ENCODE measurements around the gene PGAM2. TPM values are rescaled to one million over a fixed set of nuclear protein-coding genes. Genes with fewer than 3 reads are reported as not detected.

Gene PGAM2
- polyA plus RNA-seq (ENCODE audit: insufficient read length in 12 of 12): 100 to 1,000 TPM in 10 of 12 donors, 10 to 100 TPM in 1, not detected in 1; 73.0 to 343 (median 210) TPM
- long read RNA-seq, donor 1, partial matches to known transcripts: 0 of 3 reads
- long read RNA-seq, donor 1, other reads (novel, unspliced or antisense): 0 of 3 reads
- long read RNA-seq, donor 2, transcript PGAM2-201 (3 exons, 857 nt): major isoform, 315 of 350 reads
- long read RNA-seq, donor 2, partial matches to known transcripts: 26 of 350 reads
- long read RNA-seq, donor 2, other reads (novel, unspliced or antisense): 9 of 350 reads
- long read RNA-seq, donor 3, transcript PGAM2-201 (3 exons, 857 nt): major isoform, 109 of 114 reads
- long read RNA-seq, donor 3, partial matches to known transcripts: 0 of 114 reads
- long read RNA-seq, donor 3, other reads (novel, unspliced or antisense): 5 of 114 reads
- long read RNA-seq, donor 4, transcript PGAM2-201 (3 exons, 857 nt): major isoform, 91 of 96 reads
- long read RNA-seq, donor 4, partial matches to known transcripts: 0 of 96 reads
- long read RNA-seq, donor 4, other reads (novel, unspliced or antisense): 5 of 96 reads
- long read RNA-seq, donor 5, transcript PGAM2-201 (3 exons, 857 nt): major isoform, 341 of 376 reads
- long read RNA-seq, donor 5, partial matches to known transcripts: 26 of 376 reads
- long read RNA-seq, donor 5, other reads (novel, unspliced or antisense): 9 of 376 reads
- long read RNA-seq, donor 6, transcript PGAM2-201 (3 exons, 857 nt): major isoform, 94 of 99 reads
- long read RNA-seq, donor 6, partial matches to known transcripts: 5 of 99 reads
- long read RNA-seq, donor 6, other reads (novel, unspliced or antisense): 0 of 99 reads
- long read RNA-seq, donor 7, transcript PGAM2-201 (3 exons, 857 nt): major isoform, 87 of 92 reads
- long read RNA-seq, donor 7, partial matches to known transcripts: 5 of 92 reads
- long read RNA-seq, donor 7, other reads (novel, unspliced or antisense): 0 of 92 reads
- long read RNA-seq, donor 8, transcript PGAM2-201 (3 exons, 857 nt): major isoform, 311 of 333 reads
- long read RNA-seq, donor 8, partial matches to known transcripts: 14 of 333 reads
- long read RNA-seq, donor 8, other reads (novel, unspliced or antisense): 8 of 333 reads
- long read RNA-seq, donor 9, transcript PGAM2-201 (3 exons, 857 nt): major isoform, 63 of 63 reads
- long read RNA-seq, donor 9, partial matches to known transcripts: 0 of 63 reads
- long read RNA-seq, donor 9, other reads (novel, unspliced or antisense): 0 of 63 reads
- long read RNA-seq, donor 10, transcript PGAM2-201 (3 exons, 857 nt): major isoform, 249 of 271 reads
- long read RNA-seq, donor 10, partial matches to known transcripts: 15 of 271 reads
- long read RNA-seq, donor 10, other reads (novel, unspliced or antisense): 7 of 271 reads
- long read RNA-seq, donor 11, transcript PGAM2-201 (3 exons, 857 nt): major isoform, 125 of 132 reads
- long read RNA-seq, donor 11, partial matches to known transcripts: 7 of 132 reads
- long read RNA-seq, donor 11, other reads (novel, unspliced or antisense): 0 of 132 reads

DNA sequence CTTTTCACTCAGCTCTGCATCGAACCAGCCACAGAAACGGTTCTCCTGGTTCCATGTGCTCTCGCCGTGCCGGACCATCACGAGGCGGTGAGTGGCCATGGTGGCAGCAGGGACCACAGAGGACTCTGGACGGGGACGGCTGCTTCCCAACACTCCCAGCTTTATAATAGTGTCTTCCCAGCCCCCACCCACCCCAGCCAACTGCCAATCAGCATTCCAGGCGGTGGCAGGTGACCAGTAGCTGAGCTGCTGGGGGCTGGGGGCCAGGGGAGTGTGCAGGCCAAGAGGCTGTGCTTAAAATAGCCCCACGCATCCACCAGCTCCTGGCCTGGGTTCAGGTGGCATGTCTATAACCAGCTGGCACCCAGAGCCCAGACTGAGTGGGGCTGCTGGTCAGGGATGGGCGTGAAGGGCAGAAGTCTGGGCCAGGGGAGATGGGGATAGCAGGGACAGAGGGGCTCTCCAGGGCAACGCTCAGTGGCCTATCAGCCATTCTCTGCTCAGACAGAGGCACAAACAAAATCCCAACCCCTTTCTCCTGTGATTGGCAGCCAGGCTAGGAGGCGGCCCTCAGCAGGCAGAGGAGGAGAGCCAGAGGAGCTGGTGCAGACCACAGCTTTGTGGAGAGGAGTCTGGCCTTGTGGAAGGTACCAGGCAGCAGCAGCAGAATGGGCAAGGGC, at the start of gene PGAM2:
Gene PGAM2 (minus strand): TSS at position 137 of the 680 bp plus-strand sequence. CDS start 38 bp downstream, at position 99.
- peak; percentile 55 for DNase-seq

DNA sequence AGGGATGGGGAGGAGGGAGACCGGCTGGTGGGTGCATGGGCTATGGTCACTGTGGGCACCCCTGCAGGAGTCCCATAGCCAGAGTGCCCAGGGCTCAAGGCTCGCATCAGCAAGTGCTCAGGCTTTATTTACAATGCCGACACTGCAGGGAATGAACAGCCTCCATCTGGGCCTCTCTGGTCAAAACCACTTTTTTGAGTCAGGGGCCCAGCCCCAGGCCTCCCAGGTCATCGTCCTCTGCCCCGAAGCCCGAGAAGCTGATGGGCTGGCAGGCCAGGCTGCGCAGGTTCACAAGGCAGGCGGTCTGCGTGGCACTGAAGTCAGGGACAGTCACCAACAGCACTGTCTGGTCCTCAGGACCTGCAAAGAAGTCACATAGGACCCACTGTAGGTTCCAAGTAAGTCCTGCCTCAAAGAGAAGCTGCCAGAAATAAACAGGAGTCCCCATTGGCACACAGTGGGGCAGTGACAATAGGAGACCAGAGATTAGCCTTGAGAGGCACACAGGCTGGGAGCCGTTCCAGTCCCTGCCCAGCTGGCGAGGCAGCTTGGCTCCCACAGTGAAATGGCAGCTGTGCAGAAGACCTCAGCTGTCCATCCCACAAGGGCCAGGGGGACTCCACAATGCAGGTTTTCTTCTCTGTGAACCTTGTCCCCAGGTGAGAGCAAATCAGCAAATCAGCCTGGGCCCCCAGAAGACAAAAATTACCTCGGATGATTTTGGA, 49.4 kb upstream of the PGAM2 start:
- DNase-seq: no peak

DNA sequence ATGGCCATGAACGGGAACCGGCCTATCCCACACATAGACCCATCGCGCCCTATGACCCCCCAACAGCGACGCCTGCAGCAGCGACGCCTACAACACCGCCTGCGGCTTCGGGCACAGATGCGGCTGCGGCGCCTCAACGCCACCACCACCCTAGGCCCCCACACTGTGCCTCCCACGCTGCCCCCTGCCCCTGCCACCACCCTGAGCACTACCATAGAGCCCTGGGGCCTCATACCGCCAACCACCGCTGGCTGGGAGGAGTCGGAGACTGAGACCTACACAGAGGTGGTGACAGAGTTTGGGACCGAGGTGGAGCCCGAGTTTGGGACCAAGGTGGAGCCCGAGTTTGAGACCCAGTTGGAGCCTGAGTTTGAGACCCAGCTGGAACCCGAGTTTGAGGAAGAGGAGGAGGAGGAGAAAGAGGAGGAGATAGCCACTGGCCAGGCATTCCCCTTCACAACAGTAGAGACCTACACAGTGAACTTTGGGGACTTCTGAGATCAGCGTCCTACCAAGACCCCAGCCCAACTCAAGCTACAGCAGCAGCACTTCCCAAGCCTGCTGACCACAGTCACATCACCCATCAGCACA, 48.5 kb upstream of the PGAM2 start:
- no peak for DNase-seq

DNA sequence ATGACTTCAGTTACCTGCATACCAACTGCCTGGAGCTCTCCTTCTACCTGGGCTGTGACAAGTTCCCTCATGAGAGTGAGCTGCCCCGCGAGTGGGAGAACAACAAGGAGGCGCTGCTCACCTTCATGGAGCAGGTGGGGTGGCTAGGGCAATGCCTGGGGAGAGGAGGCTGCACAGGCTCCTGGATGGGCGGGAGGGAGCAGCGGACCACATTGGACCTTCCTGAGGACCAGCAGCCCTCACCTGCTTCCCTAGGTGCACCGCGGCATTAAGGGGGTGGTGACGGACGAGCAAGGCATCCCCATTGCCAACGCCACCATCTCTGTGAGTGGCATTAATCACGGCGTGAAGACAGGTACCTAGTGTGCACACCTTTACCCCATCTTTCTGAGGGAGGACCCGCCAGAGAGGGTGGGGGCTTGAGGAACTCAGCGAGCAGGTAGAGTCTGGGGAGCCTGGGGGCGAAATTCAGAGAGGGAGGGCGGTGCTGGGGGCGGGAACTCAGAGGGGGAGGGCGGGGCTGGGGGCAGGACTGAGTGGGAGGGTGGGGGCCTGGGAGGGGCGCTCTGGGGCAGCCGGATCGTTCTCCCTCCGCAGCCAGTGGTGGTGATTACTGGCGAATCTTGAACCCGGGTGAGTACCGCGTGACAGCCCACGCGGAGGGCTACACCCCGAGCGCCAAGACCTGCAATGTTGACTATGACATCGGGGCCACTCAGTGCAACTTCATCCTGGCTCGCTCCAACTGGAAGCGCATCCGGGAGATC, 47.8 kb upstream of the PGAM2 start:
- DNase-seq: no peak

DNA sequence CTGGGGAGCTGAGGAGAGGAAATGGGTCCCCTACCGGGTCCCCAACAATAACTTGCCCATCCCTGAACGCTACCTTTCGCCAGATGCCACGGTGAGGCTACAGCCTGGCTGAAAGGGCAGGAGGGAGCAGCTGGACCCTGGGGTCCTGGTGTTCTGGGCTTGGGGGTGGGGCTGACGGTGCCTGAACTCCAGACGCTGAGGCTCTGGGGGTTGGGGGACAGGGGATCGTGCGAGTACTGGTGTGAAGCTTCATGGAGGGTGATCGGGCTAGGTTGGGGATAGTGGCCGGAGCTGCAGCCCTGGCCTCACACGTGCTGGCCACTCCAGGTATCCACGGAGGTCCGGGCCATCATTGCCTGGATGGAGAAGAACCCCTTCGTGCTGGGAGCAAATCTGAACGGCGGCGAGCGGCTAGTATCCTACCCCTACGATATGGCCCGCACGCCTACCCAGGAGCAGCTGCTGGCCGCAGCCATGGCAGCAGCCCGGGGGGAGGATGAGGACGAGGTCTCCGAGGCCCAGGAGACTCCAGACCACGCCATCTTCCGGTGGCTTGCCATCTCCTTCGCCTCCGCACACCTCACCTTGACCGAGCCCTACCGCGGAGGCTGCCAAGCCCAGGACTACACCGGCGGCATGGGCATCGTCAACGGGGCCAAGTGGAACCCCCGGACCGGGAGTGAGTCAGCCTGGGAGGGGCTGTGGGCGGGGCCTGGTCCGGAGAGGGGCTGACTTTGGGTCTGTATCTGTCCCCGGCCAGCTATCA, 47.0 kb upstream of the PGAM2 start:
- DNase-seq: no peak

DNA sequence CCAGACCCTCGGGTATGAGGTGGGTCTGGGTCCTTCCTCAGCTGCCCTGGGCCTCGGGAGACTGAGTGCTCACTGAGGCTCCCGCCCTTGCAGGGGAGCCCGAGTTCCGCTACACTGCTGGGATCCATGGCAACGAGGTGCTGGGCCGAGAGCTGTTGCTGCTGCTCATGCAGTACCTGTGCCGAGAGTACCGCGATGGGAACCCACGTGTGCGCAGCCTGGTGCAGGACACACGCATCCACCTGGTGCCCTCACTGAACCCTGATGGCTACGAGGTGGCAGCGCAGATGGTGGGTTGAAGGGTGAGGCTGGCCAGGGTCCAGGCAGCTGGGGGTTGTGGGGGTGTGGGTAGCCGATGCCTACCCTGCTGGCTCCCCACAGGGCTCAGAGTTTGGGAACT, 46.4 kb upstream of the PGAM2 start:
- DNase-seq: no peak

DNA sequence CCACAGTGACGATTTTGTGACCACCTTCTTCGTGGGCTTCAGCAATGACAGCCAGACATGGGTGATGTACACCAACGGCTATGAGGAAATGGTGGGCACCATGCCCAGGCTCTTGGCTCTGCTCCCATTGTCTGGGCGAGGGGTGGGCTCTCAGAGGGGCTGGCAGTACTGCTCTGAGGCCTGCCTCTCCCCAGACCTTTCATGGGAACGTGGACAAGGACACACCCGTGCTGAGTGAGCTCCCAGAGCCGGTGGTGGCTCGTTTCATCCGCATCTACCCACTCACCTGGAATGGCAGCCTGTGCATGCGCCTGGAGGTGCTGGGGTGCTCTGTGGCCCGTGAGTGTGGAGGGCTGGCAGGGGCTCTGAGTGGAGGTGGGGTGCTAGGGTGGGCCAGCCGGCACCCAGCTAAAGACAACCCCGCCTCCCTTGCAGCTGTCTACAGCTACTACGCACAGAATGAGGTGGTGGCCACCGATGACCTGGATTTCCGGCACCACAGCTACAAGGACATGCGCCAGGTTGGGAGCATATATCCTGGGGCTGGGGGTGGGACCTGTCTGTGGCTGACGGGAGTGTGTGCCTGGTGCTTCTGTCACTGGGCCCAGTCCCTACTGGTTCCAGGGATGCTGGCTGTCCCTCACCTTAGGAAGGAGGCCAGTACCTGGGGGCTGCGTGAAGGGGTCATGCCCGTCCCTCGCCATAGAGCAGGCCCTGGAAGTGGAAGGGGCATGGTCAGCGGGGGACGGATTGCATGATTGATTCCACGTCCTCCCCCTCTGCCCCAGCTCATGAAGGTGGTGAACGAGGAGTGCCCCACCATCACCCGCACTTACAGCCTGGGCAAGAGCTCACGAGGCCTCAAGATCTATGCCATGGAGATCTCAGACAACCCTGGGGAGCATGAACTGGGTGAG, 45.6 kb upstream of the PGAM2 start:
- DNase-seq: no peak

DNA sequence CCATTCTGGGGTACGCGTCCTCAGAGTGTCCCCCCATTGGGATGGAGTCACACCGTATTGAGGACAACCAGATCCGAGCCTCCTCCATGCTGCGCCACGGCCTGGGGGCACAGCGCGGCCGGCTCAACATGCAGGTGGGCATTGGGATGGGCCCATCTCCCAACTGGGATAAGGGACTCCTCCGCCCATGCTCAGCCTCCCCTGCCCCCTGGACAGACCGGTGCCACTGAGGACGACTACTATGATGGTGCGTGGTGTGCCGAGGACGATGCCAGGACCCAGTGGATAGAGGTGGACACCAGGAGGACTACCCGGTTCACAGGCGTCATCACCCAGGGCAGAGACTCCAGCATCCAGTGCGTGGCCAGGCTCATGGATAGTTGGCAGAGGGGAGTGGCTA, 44.6 kb upstream of the PGAM2 start:
- no peak for DNase-seq

DNA sequence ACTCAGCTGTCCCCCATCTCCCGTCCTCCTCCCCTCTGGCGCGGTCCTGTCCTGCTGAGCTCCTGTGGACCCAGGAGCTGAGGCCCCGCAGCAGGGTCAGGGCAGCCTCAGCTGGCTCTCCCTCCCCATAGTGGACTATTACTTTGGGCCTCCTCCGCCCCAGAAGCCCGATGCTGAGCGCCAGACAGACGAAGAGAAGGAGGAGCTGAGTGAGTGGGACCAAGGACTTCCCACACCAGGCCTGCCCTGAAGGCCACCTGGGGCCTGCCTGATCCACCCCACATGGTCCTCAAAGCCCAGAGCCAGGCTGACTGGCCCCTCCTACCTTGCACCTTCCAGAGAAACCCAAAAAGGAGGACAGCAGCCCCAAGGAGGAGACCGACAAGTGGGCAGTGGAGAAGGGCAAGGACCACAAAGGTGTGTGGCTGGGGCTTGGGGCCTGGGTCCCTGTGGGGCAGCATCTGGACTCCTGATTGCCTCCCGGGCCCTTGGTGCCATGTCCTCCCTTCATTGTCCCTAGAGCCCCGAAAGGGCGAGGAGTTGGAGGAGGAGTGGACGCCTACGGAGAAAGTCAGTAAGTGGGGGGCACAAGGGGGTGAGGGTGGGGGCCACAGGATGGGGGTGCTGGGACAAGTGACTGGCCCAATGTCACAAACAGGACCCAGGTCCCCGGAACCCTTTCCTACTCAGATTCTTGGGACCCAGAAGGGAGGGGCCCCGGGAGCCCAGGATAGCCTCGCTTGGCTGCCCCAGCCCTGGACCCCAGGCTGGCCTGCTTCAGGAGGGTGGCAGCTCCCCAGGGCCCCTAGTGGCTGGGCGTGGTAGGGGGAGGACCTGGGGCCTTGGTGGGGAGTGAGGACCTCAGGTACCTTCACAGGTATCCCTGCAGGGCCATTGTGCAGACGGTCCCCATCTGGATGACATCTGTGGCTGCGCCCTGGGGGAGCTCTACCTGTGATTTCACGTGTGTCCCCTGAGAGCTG, 43.7 kb upstream of the PGAM2 start:
- no peak for DNase-seq

DNA sequence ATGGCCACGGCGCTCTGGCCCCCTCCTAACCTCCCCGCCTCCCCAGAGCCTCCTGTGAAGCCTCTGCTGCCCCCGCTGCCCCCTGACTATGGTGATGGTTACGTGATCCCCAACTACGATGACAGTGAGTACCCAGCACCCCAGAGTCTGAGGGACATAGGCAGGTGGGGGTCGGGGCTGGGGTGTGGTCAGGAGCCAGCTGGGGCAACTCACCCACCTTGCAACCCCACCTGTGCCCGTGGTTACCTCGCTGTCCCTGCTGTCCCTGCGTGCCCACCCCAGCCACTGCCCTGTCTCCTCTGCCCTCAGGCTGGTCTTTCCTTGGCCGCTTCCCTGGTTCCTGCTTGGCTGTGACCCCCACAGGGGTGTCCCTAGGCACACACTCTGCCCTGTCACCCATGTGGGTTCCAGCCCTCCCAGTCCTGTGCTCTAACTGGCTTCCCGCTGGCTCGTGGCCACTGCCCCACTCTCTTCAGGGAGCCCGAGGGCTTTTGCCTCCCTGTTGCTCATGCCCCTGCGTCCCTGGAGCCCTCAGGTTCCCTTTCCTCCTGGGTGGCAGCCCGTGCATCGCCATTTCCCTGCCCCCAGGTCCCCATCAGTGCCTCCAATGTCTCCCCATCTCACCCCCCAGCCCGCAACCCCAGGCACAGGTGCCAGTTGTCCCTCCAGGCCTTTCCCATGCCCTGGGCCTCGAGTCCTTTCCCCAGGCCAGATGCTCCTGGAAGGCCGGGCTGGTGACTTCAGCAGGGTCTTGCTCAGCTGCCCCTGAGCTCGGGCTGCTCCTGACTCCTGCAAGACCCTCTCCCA, 42.8 kb upstream of the PGAM2 start:
- no peak for DNase-seq

DNA sequence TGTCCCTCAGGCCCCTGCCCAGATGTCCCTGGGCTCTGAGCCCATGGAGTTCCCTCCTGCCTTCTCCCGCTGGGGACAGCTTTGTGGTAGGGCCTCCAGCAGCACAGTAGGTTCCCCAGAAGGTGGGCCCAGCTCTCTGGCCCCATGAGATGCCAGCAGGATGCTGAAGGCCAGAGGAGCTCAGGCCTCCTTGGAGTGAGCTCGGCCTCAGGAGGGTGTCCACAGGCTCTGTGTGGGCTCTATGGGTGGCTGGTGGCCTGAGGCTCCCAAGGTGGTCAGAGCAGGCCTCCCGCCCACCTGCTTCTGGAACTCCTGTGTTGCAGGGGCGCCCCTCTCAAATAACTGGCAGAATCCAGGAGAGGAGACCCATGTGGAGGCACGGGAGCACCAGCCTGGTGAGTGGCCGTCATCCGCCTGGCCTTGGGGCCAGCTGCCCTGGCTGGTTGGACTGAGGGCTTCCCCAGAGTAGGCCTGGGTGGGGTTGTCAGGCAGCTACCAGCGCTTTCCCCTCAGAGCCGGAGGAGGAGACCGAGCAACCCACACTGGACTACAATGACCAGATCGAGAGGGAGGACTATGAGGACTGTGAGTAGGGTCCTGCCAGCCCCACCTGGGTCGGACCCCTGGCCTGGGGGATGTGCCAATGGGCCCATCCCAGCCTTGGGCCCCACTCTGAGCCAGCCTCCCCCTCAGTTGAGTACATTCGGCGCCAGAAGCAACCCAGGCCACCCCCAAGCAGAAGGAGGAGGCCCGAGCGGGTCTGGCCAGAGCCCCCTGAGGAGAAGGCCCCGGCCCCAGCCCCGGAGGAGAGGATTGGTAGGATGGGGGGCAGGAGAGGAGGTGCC, 42.0 kb upstream of the PGAM2 start:
- no peak for DNase-seq

DNA sequence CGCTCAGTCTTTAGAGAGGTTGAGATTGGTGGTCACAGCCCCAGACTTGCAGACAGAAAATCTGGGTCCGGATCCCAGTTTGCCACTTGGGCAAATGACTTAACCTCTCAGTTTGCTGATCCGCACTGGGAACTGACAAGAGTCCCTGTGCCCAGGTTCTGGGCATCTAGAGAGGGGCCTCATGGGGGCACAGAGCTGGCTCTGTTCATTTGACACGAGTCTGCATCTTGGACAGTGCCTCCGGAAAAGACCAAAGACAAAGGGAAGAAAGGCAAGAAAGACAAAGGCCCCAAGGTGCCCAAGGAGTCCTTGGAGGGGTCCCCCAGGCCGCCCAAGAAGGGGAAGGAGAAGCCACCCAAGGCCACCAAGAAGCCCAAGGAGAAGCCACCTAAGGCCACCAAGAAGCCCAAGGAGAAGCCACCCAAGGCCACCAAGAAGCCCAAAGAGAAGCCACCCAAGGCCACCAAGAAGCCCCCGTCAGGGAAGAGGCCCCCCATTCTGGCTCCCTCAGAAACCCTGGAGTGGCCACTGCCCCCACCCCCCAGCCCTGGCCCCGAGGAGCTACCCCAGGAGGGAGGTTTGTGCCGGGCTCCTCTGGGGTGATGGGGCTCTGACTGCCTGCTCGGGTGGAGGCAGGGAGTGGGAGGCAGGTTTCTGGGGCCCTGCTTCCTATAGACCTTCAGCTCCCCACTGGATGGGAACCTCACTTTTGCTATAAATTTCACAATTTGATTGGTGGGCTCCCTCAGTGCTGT, 41.1 kb upstream of the PGAM2 start:
- no peak for DNase-seq

DNA sequence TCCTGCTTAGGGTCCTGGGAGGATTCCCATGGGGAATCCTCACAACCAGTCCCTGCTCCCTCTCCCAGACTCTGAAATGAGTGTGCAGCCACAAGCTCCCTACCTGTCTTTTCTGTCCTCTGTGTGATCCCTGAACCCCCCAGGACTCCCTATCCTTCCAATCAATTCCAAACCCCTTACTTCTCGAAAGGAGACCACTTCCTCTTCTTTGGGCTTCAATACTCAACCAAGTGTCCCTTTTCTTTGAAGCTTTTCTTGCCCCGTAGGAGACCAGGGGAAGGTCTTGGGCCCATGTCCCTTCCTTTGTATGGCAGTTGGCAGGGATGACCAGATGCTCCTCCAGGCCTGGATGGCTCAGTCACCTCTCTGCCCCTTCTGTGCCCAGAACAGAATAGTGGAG, 40.5 kb upstream of the PGAM2 start:
- no peak for DNase-seq
